HG02870 (cell line): ENCODE measurements around the gene KCNG3.

Source experiments
- ATAC-seq: cut with Tn5 transposase; IDR thresholded peaks from one replicate; pipeline ENCODE4 v1.9.1; 2021; ENCODE audit warnings: mild to moderate bottlenecking, moderate library complexity; ENCODE audit not compliant: unreplicated experiment

KCNG3 gene

GRCh38 chr2:42486145-42486906 is 7.5 kb downstream of the KCNG3 start:
- ATAC-seq: no peak

- ATAC-seq: no peak
Observed at GRCh38 chr2:42480402-42480801, 13.4 kb downstream of the KCNG3 start.

- no peak for ATAC-seq
Observed at GRCh38 chr2:42474765-42475454, 18.9 kb downstream of the KCNG3 start.

- no peak for ATAC-seq
Observed at GRCh38 chr2:42470706-42471105, 23.1 kb downstream of the KCNG3 start.

GRCh38 chr2:42464631-42465030 is 29.2 kb downstream of the KCNG3 start:
- ATAC-seq: no peak

- ATAC-seq: no peak
Observed at GRCh38 chr2:42463570-42463969, 30.2 kb downstream of the KCNG3 start.

GRCh38 chr2:42459296-42459695 is 34.5 kb downstream of the KCNG3 start:
- ATAC-seq: no peak

- ATAC-seq: no peak
Observed at GRCh38 chr2:42458396-42458795, 35.4 kb downstream of the KCNG3 start.

- no peak for ATAC-seq
Observed at GRCh38 chr2:42457011-42457410, 36.8 kb downstream of the KCNG3 start.

- no peak for ATAC-seq
Observed at GRCh38 chr2:42456126-42456839, 37.5 kb downstream of the KCNG3 start.

GRCh38 chr2:42452545-42452944 is 41.2 kb downstream of the KCNG3 start:
- ATAC-seq: no peak

- ATAC-seq: no peak
Observed at GRCh38 chr2:42450136-42450535, 43.6 kb downstream of the KCNG3 start.

- no peak for ATAC-seq
Observed at GRCh38 chr2:42449163-42450087, 44.4 kb downstream of the KCNG3 start.

GRCh38 chr2:42448163-42448562 is 45.6 kb downstream of the KCNG3 start:
- ATAC-seq: no peak

GRCh38 chr2:42446503-42447271 is 47.1 kb downstream of the KCNG3 start:
- no peak for ATAC-seq

GRCh38 chr2:42443718-42444399 is 49.9 kb downstream of the KCNG3 start:
- no peak for ATAC-seq

- ATAC-seq: no peak
Observed at GRCh38 chr2:42442774-42443173, 51.0 kb downstream of the KCNG3 start.

GRCh38 chr2:42438685-42439084 is 55.1 kb downstream of the KCNG3 start:
- ATAC-seq: no peak

- no peak for ATAC-seq
Observed at GRCh38 chr2:42436370-42436769, 57.4 kb downstream of the KCNG3 start.
